ENCODE data around the gene GABRG2.

DNA sequence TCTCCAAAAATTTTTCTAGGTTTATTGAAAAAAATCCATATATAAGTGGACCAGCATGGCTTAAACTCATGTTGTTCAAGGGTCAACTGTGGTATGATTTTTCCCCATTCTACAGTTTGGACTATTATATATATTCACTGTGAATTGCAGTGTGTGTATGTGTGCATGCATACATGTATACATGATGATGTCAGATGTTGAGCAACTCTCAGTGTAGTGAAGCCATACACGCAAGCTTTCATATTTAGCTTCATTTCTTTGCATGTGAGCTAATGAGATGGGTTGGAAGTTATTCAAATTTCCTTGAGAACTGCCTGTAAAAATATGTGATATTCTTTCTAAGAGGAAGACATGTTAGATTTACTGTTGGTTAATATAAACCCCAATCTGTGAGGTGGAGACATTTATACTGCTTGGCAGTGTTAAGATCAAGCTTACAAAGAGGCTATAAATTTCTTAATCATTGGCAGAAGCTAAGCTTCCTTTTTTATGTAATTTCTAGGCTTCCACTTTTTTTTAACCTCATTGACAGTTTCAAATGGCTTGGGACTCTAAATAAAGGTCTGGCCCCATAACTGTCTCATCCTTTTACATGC lies 134.8 kb downstream of the GABRG2 start:
- TF ChIP-seq, protein P1, sequence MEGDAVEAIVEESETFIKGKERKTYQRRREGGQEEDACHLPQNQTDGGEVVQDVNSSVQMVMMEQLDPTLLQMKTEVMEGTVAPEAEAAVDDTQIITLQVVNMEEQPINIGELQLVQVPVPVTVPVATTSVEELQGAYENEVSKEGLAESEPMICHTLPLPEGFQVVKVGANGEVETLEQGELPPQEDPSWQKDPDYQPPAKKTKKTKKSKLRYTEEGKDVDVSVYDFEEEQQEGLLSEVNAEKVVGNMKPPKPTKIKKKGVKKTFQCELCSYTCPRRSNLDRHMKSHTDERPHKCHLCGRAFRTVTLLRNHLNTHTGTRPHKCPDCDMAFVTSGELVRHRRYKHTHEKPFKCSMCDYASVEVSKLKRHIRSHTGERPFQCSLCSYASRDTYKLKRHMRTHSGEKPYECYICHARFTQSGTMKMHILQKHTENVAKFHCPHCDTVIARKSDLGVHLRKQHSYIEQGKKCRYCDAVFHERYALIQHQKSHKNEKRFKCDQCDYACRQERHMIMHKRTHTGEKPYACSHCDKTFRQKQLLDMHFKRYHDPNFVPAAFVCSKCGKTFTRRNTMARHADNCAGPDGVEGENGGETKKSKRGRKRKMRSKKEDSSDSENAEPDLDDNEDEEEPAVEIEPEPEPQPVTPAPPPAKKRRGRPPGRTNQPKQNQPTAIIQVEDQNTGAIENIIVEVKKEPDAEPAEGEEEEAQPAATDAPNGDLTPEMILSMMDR (IDR thresholded peaks at IDR 0.05): no peak
- TF ChIP-seq POLR2A (IDR thresholded peaks at IDR 0.05) (no peak), POLR2AphosphoS5 (IDR thresholded peaks at IDR 0.05; ENCODE audit: insufficient read depth in 1 of 2, low read depth in 1 of 2) (no peak)
